ENCODE measurements around the gene CYP4A22.
A peak's percentile ranks its signal among the peaks of the same experiment; 100 is the strongest.

CYP4A22 gene

GRCh38 chr1:47187231-47187925 lies 50.1 kb downstream of the CYP4A22 start:
- no peak for DNase-seq (ENCODE audit: low read depth)
- no peak for TF ChIP-seq CTCF (conservative IDR thresholded peaks at IDR 0.05; ENCODE audit: low read depth, low read length)
- H3K4me3 ChIP-seq (ENCODE audit: low read depth, low read length) = no peak overlapping the region

- H3K4me3 ChIP-seq (ENCODE audit: low read depth, low read length) = no peak overlapping the region
- no peak for TF ChIP-seq CTCF (conservative IDR thresholded peaks at IDR 0.05; ENCODE audit: low read depth, low read length)
- no peak for DNase-seq (ENCODE audit: low read depth)
Measured at GRCh38 chr1:47187926-47188250, 50.6 kb downstream of the CYP4A22 start.

GRCh38 chr1:47188791-47189785 lies 51.8 kb downstream of the CYP4A22 start:
- DNase-seq (ENCODE audit: low read depth) = no peak
- no peak overlapping the region for H3K4me3 ChIP-seq (ENCODE audit: low read depth, low read length)
- no peak for TF ChIP-seq CTCF (conservative IDR thresholded peaks at IDR 0.05; ENCODE audit: low read depth, low read length)

- no peak within 1 kb of the TSS for H3K4me3 ChIP-seq (ENCODE audit: low read depth, low read length)
- DNase-seq (ENCODE audit: low read depth) = peak; percentile 68
- no peak for TF ChIP-seq CTCF (conservative IDR thresholded peaks at IDR 0.05; ENCODE audit: low read depth, low read length)
Measured at GRCh38 chr1:47189844-47190508, 52.7 kb downstream of the CYP4A22 start, which contains the start of gene PDZK1IP1. PDZK1IP1 (minus strand) TSS chr1:47190036; CDS start chr1:47189932, 104 bp downstream.

- no peak for DNase-seq (ENCODE audit: low read depth)
- no peak overlapping the region for H3K4me3 ChIP-seq (ENCODE audit: low read depth, low read length)
- no peak for TF ChIP-seq CTCF (conservative IDR thresholded peaks at IDR 0.05; ENCODE audit: low read depth, low read length)
Measured at GRCh38 chr1:47190509-47190855, 53.2 kb downstream of the CYP4A22 start.

DNA sequence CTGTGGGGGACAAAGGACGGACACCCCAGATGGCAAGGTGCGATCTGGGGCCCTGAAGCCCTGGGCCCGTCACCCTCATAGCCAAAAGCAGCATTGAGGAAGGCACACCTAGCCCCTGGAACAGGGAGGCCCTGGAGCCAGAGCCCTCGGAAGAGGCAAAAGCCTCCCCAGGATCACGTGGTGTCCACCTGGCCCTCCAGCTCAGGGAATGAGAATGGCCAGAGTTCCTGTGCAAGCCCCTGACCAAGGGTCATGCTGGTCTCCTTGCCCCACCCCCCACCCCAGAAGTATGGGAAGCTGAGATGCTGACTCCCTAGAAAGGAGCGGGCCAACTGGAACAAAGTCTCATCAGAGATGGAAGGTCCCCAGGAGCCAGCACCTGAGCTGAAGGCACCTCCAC lies 53.6 kb downstream of the CYP4A22 start:
- TF ChIP-seq CTCF (conservative IDR thresholded peaks at IDR 0.05; ENCODE audit: low read depth, low read length) = no peak
- no peak for DNase-seq (ENCODE audit: low read depth)

More for the DNA sequence above, 53.6 kb downstream of the CYP4A22 start:
- no peak overlapping the region for H3K4me3 ChIP-seq (ENCODE audit: low read depth, low read length)
